HEK293 (cell line): ENCODE data around the gene ZBTB38.

Experiments used
- CTCF ChIA-PET: fragments of 350-600 bp; formaldehyde crosslinking; extraction: SDS; loops from one replicate; lab custom pipeline; 2021; ENCODE audit warnings: antibody characterized with exemption; lab: Yijun Ruan, JAX
- POLR2A ChIA-PET: fragments of 300-600 bp; formaldehyde crosslinking; extraction: SDS; loops from one replicate; lab custom pipeline; 2020; ENCODE audit warnings: antibody characterized with exemption, inconsistent platforms; lab: Yijun Ruan, JAX
- H3K27ac ChIP-seq: fragments of 200-500 bp; sonication (Bioruptor generic); 2 replicates; pipeline ENCODE4 v1.5.1; 2014; ENCODE audit warnings: low read depth, low read length, control low read depth, inconsistent platforms; ENCODE audit errors: extremely low read depth
- H3K36me3 ChIP-seq, 2 experiments: fragments of 200-500 bp in 1 of 2; sonication (Bioruptor generic) in 1 of 2; 1 replicate in 1 of 2; 2 replicates in 1 of 2; pipeline ENCODE4 v1.5.1; 2014 to 2017; ENCODE audit warnings: inconsistent platforms in 2 of 2, low read length in 2 of 2; ENCODE audit not compliant: control insufficient read depth in 2 of 2, insufficient read depth in 1 of 2
- H3K4me1 ChIP-seq: fragments of 200-500 bp; sonication (Bioruptor generic); 2 replicates; pipeline ENCODE4 v1.5.1; 2014; ENCODE audit warnings: mild to moderate bottlenecking, low read length, inconsistent platforms; ENCODE audit not compliant: control insufficient read depth, insufficient read depth
- H3K4me3 ChIP-seq: 2 replicates; pipeline ENCODE4 v1.5.1; 2011; ENCODE audit warnings: low read depth, mild to moderate bottlenecking, control low read depth, low read length, moderate library complexity
- H3K9me3 ChIP-seq: fragments of 200-500 bp; sonication (Bioruptor generic); 2 replicates; pipeline ENCODE4 v1.5.1; 2014; ENCODE audit warnings: low read depth, low read length, inconsistent platforms; ENCODE audit not compliant: control insufficient read depth, insufficient read depth
- HOXA7 ChIP-seq: sonication (generic); formaldehyde crosslinking; IDR thresholded peaks from 2 replicates; pipeline ENCODE4 v1.8.1; 2022; ENCODE audit warnings: missing genetic modification reagents, borderline replicate concordance
- KLF10 ChIP-seq: fragments of 450-650 bp; IDR thresholded peaks from 2 replicates; pipeline ENCODE4 v1.5.1; 2018; ENCODE audit warnings: missing biosample characterization, mild to moderate bottlenecking, missing genetic modification characterization
- KLF7 ChIP-seq: fragments of 450-650 bp; formaldehyde crosslinking; IDR thresholded peaks from 2 replicates; pipeline ENCODE4 v1.5.1; 2016; ENCODE audit warnings: missing biosample characterization, missing genetic modification characterization, borderline replicate concordance
- PRDM1 ChIP-seq: fragments of 450-650 bp; formaldehyde crosslinking; IDR thresholded peaks from 2 replicates; pipeline ENCODE4; 2016; ENCODE audit warnings: missing biosample characterization, missing genetic modification characterization
- SP7 ChIP-seq: fragments of 450-650 bp; formaldehyde crosslinking; IDR thresholded peaks from 2 replicates; pipeline ENCODE4 v1.5.1; 2016; ENCODE audit warnings: missing biosample characterization, missing genetic modification characterization
- ZBTB17 ChIP-seq: fragments of 450-650 bp; formaldehyde crosslinking; IDR thresholded peaks from 2 replicates; pipeline ENCODE4 v1.5.1; 2016; ENCODE audit warnings: missing biosample characterization, missing genetic modification characterization
- ZNF10 ChIP-seq: fragments of 450-650 bp; formaldehyde crosslinking; IDR thresholded peaks from 2 replicates; pipeline ENCODE4 v1.5.1; 2017; ENCODE audit warnings: missing biosample characterization, missing genetic modification characterization
- ZNF138 ChIP-seq: fragments of 450-650 bp; formaldehyde crosslinking; IDR thresholded peaks from 2 replicates; pipeline ENCODE4 v1.5.1; 2016; ENCODE audit warnings: missing biosample characterization, missing genetic modification characterization, borderline replicate concordance
- ZNF155 ChIP-seq: fragments of 450-650 bp; formaldehyde crosslinking; IDR thresholded peaks from 2 replicates; pipeline ENCODE4 v1.5.1; 2016; ENCODE audit warnings: missing biosample characterization, missing genetic modification characterization
- ZNF221 ChIP-seq: fragments of 450-650 bp; formaldehyde crosslinking; IDR thresholded peaks from 2 replicates; pipeline ENCODE4 v1.5.1; 2017; ENCODE audit warnings: missing biosample characterization, missing genetic modification characterization, borderline replicate concordance
- ZNF670 ChIP-seq: fragments of 450-650 bp; formaldehyde crosslinking; IDR thresholded peaks from 2 replicates; pipeline ENCODE4 v1.5.1; 2016; ENCODE audit warnings: missing biosample characterization, missing genetic modification characterization, low read depth
- ZNF768 ChIP-seq: fragments of 450-650 bp; formaldehyde crosslinking; IDR thresholded peaks from 2 replicates; pipeline ENCODE4 v1.5.1; 2018; ENCODE audit warnings: missing biosample characterization, mild to moderate bottlenecking, missing genetic modification characterization
- ZNF776 ChIP-seq: fragments of 450-650 bp; formaldehyde crosslinking; IDR thresholded peaks from 2 replicates; pipeline ENCODE4 v1.5.0; 2017; ENCODE audit warnings: missing biosample characterization, missing genetic modification characterization, borderline replicate concordance
- TF ChIP-seq, protein P1 (sequence below): fragments of 450-650 bp; formaldehyde crosslinking; IDR thresholded peaks from 2 replicates; pipeline ENCODE4 v1.5.1; 2017; ENCODE audit warnings: missing biosample characterization, missing genetic modification characterization
- TF ChIP-seq, protein P2 (sequence below): fragments of 450-650 bp; formaldehyde crosslinking; IDR thresholded peaks from 2 replicates; pipeline ENCODE4 v1.5.1; 2016; ENCODE audit warnings: missing biosample characterization, missing genetic modification characterization, borderline replicate concordance
- TF ChIP-seq, protein P3 (sequence below): fragments of 450-650 bp; formaldehyde crosslinking; IDR thresholded peaks from 2 replicates; pipeline ENCODE4 v1.5.1; 2016; ENCODE audit warnings: missing biosample characterization, missing genetic modification characterization
- TF ChIP-seq, protein P4 (sequence below): fragments of 450-650 bp; formaldehyde crosslinking; IDR thresholded peaks from 2 replicates; pipeline ENCODE4 v1.5.1; 2016; ENCODE audit warnings: missing biosample characterization, missing genetic modification characterization
- TF ChIP-seq, protein P5 (sequence below): fragments of 450-650 bp; formaldehyde crosslinking; IDR thresholded peaks from 2 replicates; pipeline ENCODE4 v1.5.1; 2016; ENCODE audit warnings: missing biosample characterization, missing genetic modification characterization

Gene ZBTB38

DNA sequence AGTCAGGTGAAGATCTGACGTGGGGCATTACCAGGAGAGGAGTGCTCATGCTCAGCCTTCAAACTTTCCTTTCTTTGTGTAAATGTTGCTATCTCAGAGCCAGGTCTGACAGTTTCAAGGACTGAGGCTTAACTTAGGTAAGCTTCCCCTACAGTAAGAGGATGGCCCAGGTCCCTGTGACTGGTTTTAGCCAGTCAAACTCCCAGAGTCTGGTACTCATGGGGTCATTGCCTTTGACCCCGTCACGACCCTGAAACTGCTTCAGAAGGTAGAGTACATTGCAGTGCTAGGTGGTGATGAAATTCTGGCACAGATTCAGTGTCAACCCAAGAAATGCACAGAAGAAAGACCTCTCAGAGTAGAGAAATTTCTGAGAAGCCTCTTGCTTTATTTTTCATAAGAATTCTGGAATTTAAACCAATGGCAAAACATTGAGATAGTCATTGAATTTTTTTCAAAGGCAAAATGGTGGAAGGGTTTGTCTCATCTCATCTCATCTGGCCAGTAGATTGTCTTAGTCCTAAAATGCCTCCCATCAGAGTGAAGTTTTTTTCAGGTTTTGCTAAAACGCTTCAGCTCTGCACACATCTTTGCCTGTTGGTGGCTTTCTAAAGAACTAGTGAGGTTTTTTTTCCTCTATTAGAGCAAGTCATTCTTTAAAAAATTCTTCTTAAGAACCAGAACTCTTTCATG, 23.1 kb downstream of the ZBTB38 start:
- Histone ChIP-seq H3K9me3 (no peaks in the 10 kb centered on the region), H3K4me3 (no peak overlapping the region), H3K36me3 (no peaks in the 10 kb centered on the region), H3K4me1 (peaks cover 12% of the 10 kb centered on the region), H3K27ac (no peak overlapping the region)
- CTCF ChIA-PET = interaction anchor here (1.0 kb wide), 1 partner anchor 80 kb away, joined by 3 read pairs; no protein-coding TSS in a partner anchor
- POLR2A ChIA-PET = no interaction called here
- TF ChIP-seq, protein P1, sequence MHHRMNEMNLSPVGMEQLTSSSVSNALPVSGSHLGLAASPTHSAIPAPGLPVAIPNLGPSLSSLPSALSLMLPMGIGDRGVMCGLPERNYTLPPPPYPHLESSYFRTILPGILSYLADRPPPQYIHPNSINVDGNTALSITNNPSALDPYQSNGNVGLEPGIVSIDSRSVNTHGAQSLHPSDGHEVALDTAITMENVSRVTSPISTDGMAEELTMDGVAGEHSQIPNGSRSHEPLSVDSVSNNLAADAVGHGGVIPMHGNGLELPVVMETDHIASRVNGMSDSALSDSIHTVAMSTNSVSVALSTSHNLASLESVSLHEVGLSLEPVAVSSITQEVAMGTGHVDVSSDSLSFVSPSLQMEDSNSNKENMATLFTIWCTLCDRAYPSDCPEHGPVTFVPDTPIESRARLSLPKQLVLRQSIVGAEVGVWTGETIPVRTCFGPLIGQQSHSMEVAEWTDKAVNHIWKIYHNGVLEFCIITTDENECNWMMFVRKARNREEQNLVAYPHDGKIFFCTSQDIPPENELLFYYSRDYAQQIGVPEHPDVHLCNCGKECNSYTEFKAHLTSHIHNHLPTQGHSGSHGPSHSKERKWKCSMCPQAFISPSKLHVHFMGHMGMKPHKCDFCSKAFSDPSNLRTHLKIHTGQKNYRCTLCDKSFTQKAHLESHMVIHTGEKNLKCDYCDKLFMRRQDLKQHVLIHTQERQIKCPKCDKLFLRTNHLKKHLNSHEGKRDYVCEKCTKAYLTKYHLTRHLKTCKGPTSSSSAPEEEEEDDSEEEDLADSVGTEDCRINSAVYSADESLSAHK (tag by site-specific recombination) = peak; percentile 74
- TF ChIP-seq, protein P2, sequence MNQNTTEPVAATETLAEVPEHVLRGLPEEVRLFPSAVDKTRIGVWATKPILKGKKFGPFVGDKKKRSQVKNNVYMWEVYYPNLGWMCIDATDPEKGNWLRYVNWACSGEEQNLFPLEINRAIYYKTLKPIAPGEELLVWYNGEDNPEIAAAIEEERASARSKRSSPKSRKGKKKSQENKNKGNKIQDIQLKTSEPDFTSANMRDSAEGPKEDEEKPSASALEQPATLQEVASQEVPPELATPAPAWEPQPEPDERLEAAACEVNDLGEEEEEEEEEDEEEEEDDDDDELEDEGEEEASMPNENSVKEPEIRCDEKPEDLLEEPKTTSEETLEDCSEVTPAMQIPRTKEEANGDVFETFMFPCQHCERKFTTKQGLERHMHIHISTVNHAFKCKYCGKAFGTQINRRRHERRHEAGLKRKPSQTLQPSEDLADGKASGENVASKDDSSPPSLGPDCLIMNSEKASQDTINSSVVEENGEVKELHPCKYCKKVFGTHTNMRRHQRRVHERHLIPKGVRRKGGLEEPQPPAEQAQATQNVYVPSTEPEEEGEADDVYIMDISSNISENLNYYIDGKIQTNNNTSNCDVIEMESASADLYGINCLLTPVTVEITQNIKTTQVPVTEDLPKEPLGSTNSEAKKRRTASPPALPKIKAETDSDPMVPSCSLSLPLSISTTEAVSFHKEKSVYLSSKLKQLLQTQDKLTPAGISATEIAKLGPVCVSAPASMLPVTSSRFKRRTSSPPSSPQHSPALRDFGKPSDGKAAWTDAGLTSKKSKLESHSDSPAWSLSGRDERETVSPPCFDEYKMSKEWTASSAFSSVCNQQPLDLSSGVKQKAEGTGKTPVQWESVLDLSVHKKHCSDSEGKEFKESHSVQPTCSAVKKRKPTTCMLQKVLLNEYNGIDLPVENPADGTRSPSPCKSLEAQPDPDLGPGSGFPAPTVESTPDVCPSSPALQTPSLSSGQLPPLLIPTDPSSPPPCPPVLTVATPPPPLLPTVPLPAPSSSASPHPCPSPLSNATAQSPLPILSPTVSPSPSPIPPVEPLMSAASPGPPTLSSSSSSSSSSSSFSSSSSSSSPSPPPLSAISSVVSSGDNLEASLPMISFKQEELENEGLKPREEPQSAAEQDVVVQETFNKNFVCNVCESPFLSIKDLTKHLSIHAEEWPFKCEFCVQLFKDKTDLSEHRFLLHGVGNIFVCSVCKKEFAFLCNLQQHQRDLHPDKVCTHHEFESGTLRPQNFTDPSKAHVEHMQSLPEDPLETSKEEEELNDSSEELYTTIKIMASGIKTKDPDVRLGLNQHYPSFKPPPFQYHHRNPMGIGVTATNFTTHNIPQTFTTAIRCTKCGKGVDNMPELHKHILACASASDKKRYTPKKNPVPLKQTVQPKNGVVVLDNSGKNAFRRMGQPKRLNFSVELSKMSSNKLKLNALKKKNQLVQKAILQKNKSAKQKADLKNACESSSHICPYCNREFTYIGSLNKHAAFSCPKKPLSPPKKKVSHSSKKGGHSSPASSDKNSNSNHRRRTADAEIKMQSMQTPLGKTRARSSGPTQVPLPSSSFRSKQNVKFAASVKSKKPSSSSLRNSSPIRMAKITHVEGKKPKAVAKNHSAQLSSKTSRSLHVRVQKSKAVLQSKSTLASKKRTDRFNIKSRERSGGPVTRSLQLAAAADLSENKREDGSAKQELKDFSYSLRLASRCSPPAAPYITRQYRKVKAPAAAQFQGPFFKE (tag by site-specific recombination) = no peak

DNA sequence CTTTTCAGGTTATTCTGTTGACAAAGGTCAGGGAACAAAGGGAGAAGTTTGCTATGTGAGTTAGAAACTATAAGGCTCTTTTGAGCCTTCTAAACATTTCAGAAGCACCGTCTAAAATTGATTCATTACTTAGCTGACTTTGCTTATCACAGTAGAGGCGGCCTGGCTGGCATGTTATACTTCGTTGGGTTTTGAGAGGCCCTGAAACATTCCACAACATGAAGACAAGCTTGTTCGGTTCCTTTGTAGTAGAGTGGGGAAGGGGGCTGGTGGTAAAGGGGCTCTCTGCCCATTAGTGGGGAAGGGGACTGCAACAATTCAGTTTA, 23.6 kb downstream of the ZBTB38 start:
- H3K36me3 ChIP-seq = no peaks in the 10 kb centered on the region
- POLR2A ChIA-PET = no interaction called here
- CTCF ChIA-PET = interaction anchor here (1.0 kb wide), 1 partner anchor 80 kb away, joined by 3 read pairs; no protein-coding TSS in a partner anchor
- H3K9me3 ChIP-seq = no peaks in the 10 kb centered on the region
- H3K4me1 ChIP-seq = peaks cover 12% of the 10 kb centered on the region
- no peak overlapping the region for H3K27ac ChIP-seq
- H3K4me3 ChIP-seq = no peak overlapping the region
- TF ChIP-seq, protein P3, sequence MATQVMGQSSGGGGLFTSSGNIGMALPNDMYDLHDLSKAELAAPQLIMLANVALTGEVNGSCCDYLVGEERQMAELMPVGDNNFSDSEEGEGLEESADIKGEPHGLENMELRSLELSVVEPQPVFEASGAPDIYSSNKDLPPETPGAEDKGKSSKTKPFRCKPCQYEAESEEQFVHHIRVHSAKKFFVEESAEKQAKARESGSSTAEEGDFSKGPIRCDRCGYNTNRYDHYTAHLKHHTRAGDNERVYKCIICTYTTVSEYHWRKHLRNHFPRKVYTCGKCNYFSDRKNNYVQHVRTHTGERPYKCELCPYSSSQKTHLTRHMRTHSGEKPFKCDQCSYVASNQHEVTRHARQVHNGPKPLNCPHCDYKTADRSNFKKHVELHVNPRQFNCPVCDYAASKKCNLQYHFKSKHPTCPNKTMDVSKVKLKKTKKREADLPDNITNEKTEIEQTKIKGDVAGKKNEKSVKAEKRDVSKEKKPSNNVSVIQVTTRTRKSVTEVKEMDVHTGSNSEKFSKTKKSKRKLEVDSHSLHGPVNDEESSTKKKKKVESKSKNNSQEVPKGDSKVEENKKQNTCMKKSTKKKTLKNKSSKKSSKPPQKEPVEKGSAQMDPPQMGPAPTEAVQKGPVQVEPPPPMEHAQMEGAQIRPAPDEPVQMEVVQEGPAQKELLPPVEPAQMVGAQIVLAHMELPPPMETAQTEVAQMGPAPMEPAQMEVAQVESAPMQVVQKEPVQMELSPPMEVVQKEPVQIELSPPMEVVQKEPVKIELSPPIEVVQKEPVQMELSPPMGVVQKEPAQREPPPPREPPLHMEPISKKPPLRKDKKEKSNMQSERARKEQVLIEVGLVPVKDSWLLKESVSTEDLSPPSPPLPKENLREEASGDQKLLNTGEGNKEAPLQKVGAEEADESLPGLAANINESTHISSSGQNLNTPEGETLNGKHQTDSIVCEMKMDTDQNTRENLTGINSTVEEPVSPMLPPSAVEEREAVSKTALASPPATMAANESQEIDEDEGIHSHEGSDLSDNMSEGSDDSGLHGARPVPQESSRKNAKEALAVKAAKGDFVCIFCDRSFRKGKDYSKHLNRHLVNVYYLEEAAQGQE (tag by site-specific recombination) = no peak
- TF ChIP-seq HOXA7 (no peak), KLF7 (tag by site-specific recombination) (no peak), SP7 (tag by site-specific recombination) (no peak), KLF10 (tag by site-specific recombination) (no peak), ZNF776 (tag by site-specific recombination) (no peak), ZNF221 (no peak), ZNF138 (tag by site-specific recombination) (no peak), ZBTB17 (no peak), PRDM1 (no peak), ZNF768 (tag by site-specific recombination) (no peak), ZNF670 (tag by site-specific recombination) (no peak), ZNF10 (tag by site-specific recombination) (no peak), ZNF155 (tag by site-specific recombination) (no peak)
- TF ChIP-seq, protein P4, sequence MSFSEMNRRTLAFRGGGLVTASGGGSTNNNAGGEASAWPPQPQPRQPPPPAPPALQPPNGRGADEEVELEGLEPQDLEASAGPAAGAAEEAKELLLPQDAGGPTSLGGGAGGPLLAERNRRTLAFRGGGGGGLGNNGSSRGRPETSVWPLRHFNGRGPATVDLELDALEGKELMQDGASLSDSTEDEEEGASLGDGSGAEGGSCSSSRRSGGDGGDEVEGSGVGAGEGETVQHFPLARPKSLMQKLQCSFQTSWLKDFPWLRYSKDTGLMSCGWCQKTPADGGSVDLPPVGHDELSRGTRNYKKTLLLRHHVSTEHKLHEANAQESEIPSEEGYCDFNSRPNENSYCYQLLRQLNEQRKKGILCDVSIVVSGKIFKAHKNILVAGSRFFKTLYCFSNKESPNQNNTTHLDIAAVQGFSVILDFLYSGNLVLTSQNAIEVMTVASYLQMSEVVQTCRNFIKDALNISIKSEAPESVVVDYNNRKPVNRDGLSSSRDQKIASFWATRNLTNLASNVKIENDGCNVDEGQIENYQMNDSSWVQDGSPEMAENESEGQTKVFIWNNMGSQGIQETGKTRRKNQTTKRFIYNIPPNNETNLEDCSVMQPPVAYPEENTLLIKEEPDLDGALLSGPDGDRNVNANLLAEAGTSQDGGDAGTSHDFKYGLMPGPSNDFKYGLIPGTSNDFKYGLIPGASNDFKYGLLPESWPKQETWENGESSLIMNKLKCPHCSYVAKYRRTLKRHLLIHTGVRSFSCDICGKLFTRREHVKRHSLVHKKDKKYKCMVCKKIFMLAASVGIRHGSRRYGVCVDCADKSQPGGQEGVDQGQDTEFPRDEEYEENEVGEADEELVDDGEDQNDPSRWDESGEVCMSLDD (tag by site-specific recombination) = no peak
- TF ChIP-seq, protein P5, sequence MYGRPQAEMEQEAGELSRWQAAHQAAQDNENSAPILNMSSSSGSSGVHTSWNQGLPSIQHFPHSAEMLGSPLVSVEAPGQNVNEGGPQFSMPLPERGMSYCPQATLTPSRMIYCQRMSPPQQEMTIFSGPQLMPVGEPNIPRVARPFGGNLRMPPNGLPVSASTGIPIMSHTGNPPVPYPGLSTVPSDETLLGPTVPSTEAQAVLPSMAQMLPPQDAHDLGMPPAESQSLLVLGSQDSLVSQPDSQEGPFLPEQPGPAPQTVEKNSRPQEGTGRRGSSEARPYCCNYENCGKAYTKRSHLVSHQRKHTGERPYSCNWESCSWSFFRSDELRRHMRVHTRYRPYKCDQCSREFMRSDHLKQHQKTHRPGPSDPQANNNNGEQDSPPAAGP = no peak
